Measurements from ENCODE around the gene TMPO.

- TF ChIP-seq EP300 (conservative IDR thresholded peaks at IDR 0.05; ENCODE audit: poor library complexity, severe bottlenecking) (no peak), CTCF (IDR thresholded peaks at IDR 0.05; ENCODE audit: poor library complexity, severe bottlenecking) (no peak), MXI1 (conservative IDR thresholded peaks at IDR 0.05; ENCODE audit: poor library complexity, severe bottlenecking) (no peak)
Observed at GRCh38 chr12:98579347-98579746, 64.0 kb downstream of the TMPO start.

All from neural cell (in vitro differentiated cells).